Measurements from ENCODE around the gene TBC1D1.
"Not testable (repeated sequence)": the region's sequence is repeated elsewhere in the genome, so short reads cannot be mapped to it uniquely, and the experiment has no call there.

DNA sequence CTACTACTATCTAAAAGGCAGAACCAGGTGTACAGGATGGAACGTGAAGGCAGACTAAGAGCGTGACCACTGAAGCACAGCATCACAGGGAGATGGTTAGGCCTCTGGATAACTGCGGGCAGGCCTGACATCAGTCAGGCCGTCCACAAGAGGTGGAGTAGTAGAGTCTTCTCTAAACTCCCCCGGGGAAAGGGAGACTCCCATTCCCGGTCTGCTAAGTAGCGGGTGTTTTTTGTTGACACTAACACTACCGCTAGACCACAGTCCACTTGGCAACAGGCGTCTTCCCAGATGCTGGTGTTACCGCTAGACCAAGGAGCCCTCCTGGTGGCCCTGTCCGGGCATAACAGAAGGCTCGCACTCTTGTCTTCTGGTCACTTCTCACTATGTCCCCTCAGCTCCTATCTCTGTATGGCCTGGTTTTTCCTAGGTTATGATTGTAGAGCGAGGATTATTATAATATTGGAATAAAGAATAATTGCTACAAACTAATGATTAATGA, 84.5 kb downstream of the TBC1D1 start:
- TF ChIP-seq, protein P1, sequence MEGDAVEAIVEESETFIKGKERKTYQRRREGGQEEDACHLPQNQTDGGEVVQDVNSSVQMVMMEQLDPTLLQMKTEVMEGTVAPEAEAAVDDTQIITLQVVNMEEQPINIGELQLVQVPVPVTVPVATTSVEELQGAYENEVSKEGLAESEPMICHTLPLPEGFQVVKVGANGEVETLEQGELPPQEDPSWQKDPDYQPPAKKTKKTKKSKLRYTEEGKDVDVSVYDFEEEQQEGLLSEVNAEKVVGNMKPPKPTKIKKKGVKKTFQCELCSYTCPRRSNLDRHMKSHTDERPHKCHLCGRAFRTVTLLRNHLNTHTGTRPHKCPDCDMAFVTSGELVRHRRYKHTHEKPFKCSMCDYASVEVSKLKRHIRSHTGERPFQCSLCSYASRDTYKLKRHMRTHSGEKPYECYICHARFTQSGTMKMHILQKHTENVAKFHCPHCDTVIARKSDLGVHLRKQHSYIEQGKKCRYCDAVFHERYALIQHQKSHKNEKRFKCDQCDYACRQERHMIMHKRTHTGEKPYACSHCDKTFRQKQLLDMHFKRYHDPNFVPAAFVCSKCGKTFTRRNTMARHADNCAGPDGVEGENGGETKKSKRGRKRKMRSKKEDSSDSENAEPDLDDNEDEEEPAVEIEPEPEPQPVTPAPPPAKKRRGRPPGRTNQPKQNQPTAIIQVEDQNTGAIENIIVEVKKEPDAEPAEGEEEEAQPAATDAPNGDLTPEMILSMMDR (conservative IDR thresholded peaks at IDR 0.05; ENCODE audit: low read depth, low read length): not testable (repeated sequence)
- TF ChIP-seq EZH2 (IDR thresholded peaks at IDR 0.05; ENCODE audit: low read length, unreplicated experiment); EZH2phosphoT487 (IDR thresholded peaks at IDR 0.05; ENCODE audit: borderline replicate concordance, low read length): not testable (repeated sequence)

Data from PC-3 (cell line).